ENCODE measurements around the gene CCER1.

DNA sequence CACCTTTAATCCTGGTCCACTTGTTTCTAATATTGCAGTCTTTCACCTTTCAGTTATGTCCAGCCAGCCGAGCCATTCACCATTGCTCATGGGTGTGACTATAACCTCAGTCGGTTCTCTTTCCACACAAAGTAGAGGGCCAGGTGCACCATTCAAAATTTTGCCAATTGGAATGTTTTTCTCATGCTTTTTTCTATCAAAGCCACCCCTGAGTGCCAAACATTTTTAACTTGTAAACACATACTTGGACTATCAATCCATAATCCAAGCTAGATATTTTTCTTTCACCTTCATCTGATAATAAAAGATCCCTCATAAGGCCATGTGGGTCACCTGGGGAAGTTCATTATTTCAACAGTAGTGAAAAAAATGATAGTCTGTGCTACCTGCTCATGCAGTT lies 52.4 kb downstream of the CCER1 start:
- TF ChIP-seq POLR2AphosphoS5 (IDR thresholded peaks at IDR 0.05; ENCODE audit: low read depth, low read length), result no peak
- TF ChIP-seq POLR2A (IDR thresholded peaks at IDR 0.05; ENCODE audit: low read depth, low read length), result no peak
